Stimulated activated CD4-positive, alpha-beta T cell treated with anti-CD3 and anti-CD28 coated beads, TNF-alpha, amount 100 ng/mL, for 4 hours (primary cell): Measurements from ENCODE around the gene KATNB1.
"Not testable (repeated sequence)": the region's sequence is repeated elsewhere in the genome, so short reads cannot be mapped to it uniquely, and the experiment has no call there.

Experiments used
- DNase-seq, 3 experiments: peaks; one replicate each; pipeline ENCODE4 v3.0.0-alpha.2; 2020; ENCODE audit warnings: low read depth in 3 of 3

KATNB1 gene

GRCh38 chr16:57791893-57792461, 56.4 kb downstream of the KATNB1 start:
- no peak for DNase-seq

- DNase-seq: no peak
Observed at GRCh38 chr16:57794849-57795430, 59.4 kb downstream of the KATNB1 start.

GRCh38 chr16:57795431-57795878, 59.9 kb downstream of the KATNB1 start:
- DNase-seq: peak in 1 of 3 experiments; percentile 24

- DNase-seq: not testable (repeated sequence)
Observed at GRCh38 chr16:57796014-57796413, 60.4 kb downstream of the KATNB1 start.

- no peak for DNase-seq
Observed at GRCh38 chr16:57797216-57797525, 61.6 kb downstream of the KATNB1 start.

GRCh38 chr16:57797526-57798266, 62.1 kb downstream of the KATNB1 start:
- no peak for DNase-seq

GRCh38 chr16:57798267-57798810, 62.8 kb downstream of the KATNB1 start:
- no peak for DNase-seq

GRCh38 chr16:57798953-57799599, 63.5 kb downstream of the KATNB1 start:
- no peak for DNase-seq

- DNase-seq: no peak
Observed at GRCh38 chr16:57799600-57800199, 64.1 kb downstream of the KATNB1 start.

GRCh38 chr16:57800200-57801097, 64.9 kb downstream of the KATNB1 start:
- no peak for DNase-seq

- DNase-seq: no peak
Observed at GRCh38 chr16:57801098-57801808, 65.7 kb downstream of the KATNB1 start.

- no peak for DNase-seq
Observed at GRCh38 chr16:57801809-57802340, 66.3 kb downstream of the KATNB1 start.

GRCh38 chr16:57802341-57803133, 67.0 kb downstream of the KATNB1 start, which contains the start of gene KIFC3:
TSS of gene KIFC3 (minus strand) at chr16:57802491. CDS start at chr16:57798243, 4,248 bp downstream.
- DNase-seq: peak; percentile 47 to 62 (median 54)

GRCh38 chr16:57803134-57803990, 67.8 kb downstream of the KATNB1 start:
- DNase-seq: no peak

- no peak for DNase-seq
Observed at GRCh38 chr16:57804111-57804837, 68.7 kb downstream of the KATNB1 start.

- DNase-seq: no peak
Observed at GRCh38 chr16:57805176-57805575, 69.6 kb downstream of the KATNB1 start.
